ENCODE data around the gene DNAJC1.

The DNAJC1 gene

GRCh38 chr10:21753497-21754270 is 249.8 kb downstream of the DNAJC1 start:
- DNase-seq (ENCODE audit: insufficient read length, low spot score) = no peak
- TF ChIP-seq CTCF (IDR thresholded peaks at IDR 0.05; ENCODE audit: insufficient read depth, missing control alignments) = no peak

GRCh38 chr10:21751341-21752310 is 251.9 kb downstream of the DNAJC1 start:
- TF ChIP-seq CTCF (IDR thresholded peaks at IDR 0.05; ENCODE audit: insufficient read depth, missing control alignments) = no peak
- DNase-seq (ENCODE audit: insufficient read length, low spot score) = no peak
- no peak for FAIRE-seq

More at GRCh38 chr10:21753497-21754270, 249.8 kb downstream of the DNAJC1 start:
- no peak for FAIRE-seq

GRCh38 chr10:21750424-21750823 is 253.1 kb downstream of the DNAJC1 start:
- DNase-seq (ENCODE audit: insufficient read length, low spot score) = no peak
- FAIRE-seq = no peak
- no peak for TF ChIP-seq CTCF (IDR thresholded peaks at IDR 0.05; ENCODE audit: insufficient read depth, missing control alignments)

GRCh38 chr10:21749788-21750187 is 253.7 kb downstream of the DNAJC1 start:
- no peak for FAIRE-seq
- no peak for DNase-seq (ENCODE audit: insufficient read length, low spot score)
- no peak for TF ChIP-seq CTCF (IDR thresholded peaks at IDR 0.05; ENCODE audit: insufficient read depth, missing control alignments)

GRCh38 chr10:21747809-21748208 is 255.7 kb downstream of the DNAJC1 start:
- TF ChIP-seq CTCF (IDR thresholded peaks at IDR 0.05; ENCODE audit: insufficient read depth, missing control alignments) = no peak
- DNase-seq (ENCODE audit: insufficient read length, low spot score) (no peak), FAIRE-seq (no peak)

- no peak for FAIRE-seq
- DNase-seq (ENCODE audit: insufficient read length, low spot score) = no peak
- TF ChIP-seq CTCF (IDR thresholded peaks at IDR 0.05; ENCODE audit: insufficient read depth, missing control alignments) = no peak
These were observed 257.4 kb downstream of the DNAJC1 start for GRCh38 chr10:21746118-21746517.

Data from D721Med (cell line).